DOHH2 (cell line): Measurements from ENCODE around the gene CHST1.

Source experiments
- H3F3A ChIP-seq: fragments of 200-600 bp; sonication (generic), shearing (Covaris generic); 2 replicates; pipeline ENCODE4 v1.6.0; 2016; ENCODE audit warnings: antibody characterized with exemption, mild to moderate bottlenecking; ENCODE audit not compliant: control insufficient read depth, insufficient read depth
- H3K27ac ChIP-seq: fragments of 200-600 bp; sonication (generic); 2 replicates; pipeline ENCODE4 v1.5.1; 2014; ENCODE audit warnings: low read depth, mild to moderate bottlenecking, low read length, moderate library complexity
- H3K27me3 ChIP-seq: fragments of 200-600 bp; sonication (generic); 2 replicates; pipeline ENCODE4 v1.6.1; 2014; ENCODE audit warnings: mild to moderate bottlenecking, low read length, mixed read lengths; ENCODE audit not compliant: control insufficient read depth
- H3K36me3 ChIP-seq: fragments of 200-600 bp; sonication (generic); 2 replicates; pipeline ENCODE4 v1.6.1; 2014; ENCODE audit warnings: mild to moderate bottlenecking, low read length, moderate library complexity, mixed read lengths; ENCODE audit not compliant: control insufficient read depth
- H3K4me1 ChIP-seq: fragments of 200-600 bp; sonication (generic); 2 replicates; pipeline ENCODE4 v1.6.1; 2014; ENCODE audit warnings: mild to moderate bottlenecking, low read length, mixed read lengths; ENCODE audit not compliant: control insufficient read depth
- H3K4me2 ChIP-seq: fragments of 200-600 bp; sonication (generic); 2 replicates; pipeline ENCODE4 v1.6.0; 2014; ENCODE audit warnings: mild to moderate bottlenecking, low read length, moderate library complexity
- H3K4me3 ChIP-seq: fragments of 200-600 bp; sonication (generic); 2 replicates; pipeline ENCODE4 v1.5.1; 2014; ENCODE audit warnings: mild to moderate bottlenecking, low read length, mixed read lengths
- H3K79me2 ChIP-seq: fragments of 200-600 bp; sonication (generic); 2 replicates; pipeline ENCODE4 v1.6.1; 2014; ENCODE audit warnings: mild to moderate bottlenecking, low read length, mixed read lengths; ENCODE audit not compliant: control insufficient read depth
- H3K9me2 ChIP-seq: fragments of 200-600 bp; sonication (generic); replicated peaks from 2 replicates; pipeline ENCODE4 v1.6.1; 2014; ENCODE audit warnings: mild to moderate bottlenecking, low read length, mixed read lengths; ENCODE audit not compliant: control insufficient read depth
- H3K9me3 ChIP-seq: fragments of 200-600 bp; sonication (generic); 2 replicates; pipeline ENCODE4 v1.6.1; 2014; ENCODE audit warnings: antibody characterized with exemption, low read length, mixed read lengths; ENCODE audit not compliant: control insufficient read depth, insufficient read depth
- H4K20me1 ChIP-seq: fragments of 200-600 bp; sonication (generic); 2 replicates; pipeline ENCODE4 v1.6.0; 2014; ENCODE audit warnings: low read depth, mild to moderate bottlenecking, antibody characterized with exemption, low read length, moderate library complexity; ENCODE audit not compliant: control insufficient read depth, insufficient read depth
- CTCF ChIP-seq: fragments of 200-600 bp; sonication (generic); IDR thresholded peaks from one replicate; pipeline ENCODE4 v1.5.1; 2014; ENCODE audit warnings: antibody characterized with exemption, mild to moderate bottlenecking, low read depth, low read length; ENCODE audit not compliant: poor library complexity, severe bottlenecking
- EZH2phosphoT487 ChIP-seq: fragments of 200-600 bp; sonication (generic); IDR thresholded peaks from 2 replicates; pipeline ENCODE4 v1.6.1; 2017; ENCODE audit warnings: borderline replicate concordance, mild to moderate bottlenecking, antibody characterized with exemption, low read length, moderate library complexity, mixed read lengths

CHST1 gene

GRCh38 chr11:45659031-45659817 lies 6.2 kb downstream of the CHST1 start:
- Histone ChIP-seq H3K27ac (no peak overlapping the region), H3K4me1 (peaks cover 5% of the 10 kb centered on the region), H3K9me2 (no peaks in the 10 kb centered on the region), H3K9me3 (no peaks in the 10 kb centered on the region), H4K20me1 (no peaks in the 10 kb centered on the region), H3K4me3 (no peak overlapping the region), H3K27me3 (peaks cover 22% of the 10 kb centered on the region), H3K79me2 (no peaks in the 10 kb centered on the region), H3K36me3 (no peaks in the 10 kb centered on the region), H3K4me2 (no peak overlapping the region), H3F3A (no peaks in the 10 kb centered on the region)
- no peak for TF ChIP-seq EZH2phosphoT487
- TF ChIP-seq CTCF, result no peak

GRCh38 chr11:45658292-45658991 lies 7.0 kb downstream of the CHST1 start:
- H3K27me3 ChIP-seq, result peaks cover 18% of the 10 kb centered on the region
- H3K27ac ChIP-seq, result no peak overlapping the region
- H3K4me3 ChIP-seq, result no peak overlapping the region
- no peaks in the 10 kb centered on the region for H3K79me2 ChIP-seq
- H3F3A ChIP-seq, result no peaks in the 10 kb centered on the region
- H3K9me3 ChIP-seq, result no peaks in the 10 kb centered on the region
- no peaks in the 10 kb centered on the region for H4K20me1 ChIP-seq
- peaks cover 5% of the 10 kb centered on the region for H3K4me1 ChIP-seq
- no peaks in the 10 kb centered on the region for H3K9me2 ChIP-seq
- TF ChIP-seq CTCF (no peak), EZH2phosphoT487 (no peak)
- H3K4me2 ChIP-seq, result no peak overlapping the region
- H3K36me3 ChIP-seq, result no peaks in the 10 kb centered on the region

- no peak overlapping the region for H3K4me3 ChIP-seq
- no peaks in the 10 kb centered on the region for H3K79me2 ChIP-seq
- TF ChIP-seq CTCF (no peak), EZH2phosphoT487 (no peak)
- H3K9me2 ChIP-seq, result no peaks in the 10 kb centered on the region
- peaks cover 5% of the 10 kb centered on the region for H3K4me1 ChIP-seq
- no peaks in the 10 kb centered on the region for H4K20me1 ChIP-seq
- no peaks in the 10 kb centered on the region for H3F3A ChIP-seq
- H3K9me3 ChIP-seq, result no peaks in the 10 kb centered on the region
- no peak overlapping the region for H3K27ac ChIP-seq
- no peak overlapping the region for H3K4me2 ChIP-seq
- H3K36me3 ChIP-seq, result no peaks in the 10 kb centered on the region
- peaks cover 14% of the 10 kb centered on the region for H3K27me3 ChIP-seq
Observed at GRCh38 chr11:45657496-45658260, 7.7 kb downstream of the CHST1 start.
